Measurements from ENCODE around the gene SOX15.

SOX15 gene

DNA sequence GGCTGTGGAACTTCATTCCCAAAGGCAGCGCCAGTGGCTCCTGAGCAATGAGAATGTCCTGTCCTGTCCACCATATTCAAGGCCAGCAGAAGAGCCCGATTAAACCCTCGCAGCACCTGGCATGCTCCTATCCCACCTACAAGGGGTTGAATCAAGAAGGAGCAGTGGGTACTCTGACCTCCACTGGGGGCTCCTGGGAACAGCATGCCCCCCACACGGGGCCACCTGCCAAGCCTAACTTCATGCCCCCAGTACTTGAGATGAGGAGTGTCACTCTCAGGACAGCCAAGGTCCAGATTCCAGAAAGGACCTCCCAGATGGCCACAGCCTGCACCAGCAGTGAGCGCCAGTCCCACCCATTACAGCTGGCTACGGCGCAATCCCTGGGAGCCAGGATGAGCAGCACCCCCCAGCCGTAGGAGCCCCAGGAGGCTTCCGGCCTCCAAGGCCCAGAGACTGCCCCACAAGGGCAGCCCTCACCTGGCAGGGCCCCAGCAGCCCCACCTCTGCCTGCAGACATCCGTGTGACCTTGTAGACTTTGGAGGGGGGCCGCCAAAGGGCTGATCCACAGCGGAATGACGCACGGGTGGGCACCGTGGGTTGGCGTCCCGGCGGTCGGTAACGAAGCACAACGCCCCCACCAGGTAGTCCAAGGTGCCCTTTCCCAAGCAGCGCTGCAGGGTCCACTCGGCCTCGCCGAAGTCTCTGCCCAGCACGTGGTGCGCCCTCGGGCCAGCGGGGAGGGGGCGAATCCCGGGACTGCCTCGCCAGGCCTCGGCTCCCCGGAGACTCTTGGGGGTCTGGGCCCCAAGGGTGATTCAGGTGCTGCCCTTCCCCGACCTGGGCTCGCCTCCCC lies 7.3 kb downstream of the SOX15 start:
- no peaks in the 10 kb centered on the region for H3K9me3 ChIP-seq (ENCODE audit: control insufficient read depth, low read depth, low read length)
- peaks cover 12% of the 10 kb centered on the region for H3K4me1 ChIP-seq (ENCODE audit: control insufficient read depth, low read depth, low read length)
- peak overlapping the region; percentile 89 for H3K27ac ChIP-seq (ENCODE audit: low read length)
- H3K36me3 ChIP-seq (ENCODE audit: control insufficient read depth, low read depth, low read length) = peaks cover 22% of the 10 kb centered on the region
- H3K27me3 ChIP-seq (ENCODE audit: control insufficient read depth, insufficient read depth, low read length) = no peaks in the 10 kb centered on the region
- peak overlapping the region; percentile 94 for H3K9ac ChIP-seq (ENCODE audit: low read length)
- H3K4me3 ChIP-seq (ENCODE audit: low read length) = peak overlapping the region; percentile 73

DNA sequence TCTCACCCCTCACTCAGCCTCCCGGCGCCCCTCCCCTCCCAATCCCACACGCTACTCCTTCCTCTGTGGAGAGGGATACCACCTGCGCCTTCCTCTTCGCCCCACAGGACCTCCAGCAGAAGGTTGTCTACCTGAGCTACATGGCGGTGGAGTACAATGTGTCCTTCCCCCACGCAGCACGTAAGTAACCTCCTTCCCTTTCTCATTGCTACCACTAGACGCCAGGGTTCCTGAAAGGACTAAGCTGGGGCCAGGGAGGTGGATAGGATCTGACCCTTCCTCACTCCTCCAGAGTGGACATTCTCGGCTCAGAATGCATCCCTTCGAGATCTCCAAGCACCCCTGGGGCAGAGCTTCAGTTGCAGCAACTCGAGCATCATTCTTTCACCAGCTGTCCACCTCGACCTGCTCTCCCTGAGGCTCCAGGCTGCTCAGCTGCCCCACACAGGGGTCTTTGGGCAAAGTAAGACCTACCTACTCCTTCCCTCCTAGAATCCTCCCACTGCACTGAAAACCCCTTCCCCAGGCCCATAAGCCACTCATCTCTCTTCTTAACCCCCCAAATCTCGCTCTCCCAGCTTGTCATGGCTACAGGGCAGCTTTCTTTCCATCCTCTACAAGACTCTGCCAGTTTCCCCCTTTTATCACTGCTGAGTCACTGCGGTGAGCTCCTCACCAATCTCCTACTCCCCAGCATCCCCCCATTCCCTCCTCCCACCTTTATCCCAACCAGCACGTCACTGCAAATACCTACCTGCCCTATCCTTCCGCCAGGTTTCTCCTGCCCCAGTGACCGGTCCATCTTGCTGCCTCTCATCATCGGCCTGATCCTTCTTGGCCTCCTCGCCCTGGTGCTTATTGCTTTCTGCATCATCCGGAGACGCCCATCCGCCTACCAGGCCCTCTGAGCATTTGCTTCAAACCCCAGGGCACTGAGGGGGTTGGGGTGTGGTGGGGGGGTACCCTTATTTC lies 9.0 kb downstream of the SOX15 start:
- H3K4me3 ChIP-seq (ENCODE audit: low read length) = no peak overlapping the region
- H3K27ac ChIP-seq (ENCODE audit: low read length) = no peak overlapping the region
- peaks cover 12% of the 10 kb centered on the region for H3K4me1 ChIP-seq (ENCODE audit: control insufficient read depth, low read depth, low read length)
- H3K36me3 ChIP-seq (ENCODE audit: control insufficient read depth, low read depth, low read length) = peaks cover 33% of the 10 kb centered on the region
- no peak overlapping the region for H3K9ac ChIP-seq (ENCODE audit: low read length)
- no peaks in the 10 kb centered on the region for H3K9me3 ChIP-seq (ENCODE audit: control insufficient read depth, low read depth, low read length)
- H3K27me3 ChIP-seq (ENCODE audit: control insufficient read depth, insufficient read depth, low read length) = no peaks in the 10 kb centered on the region

GRCh38 chr17:7579834-7580603 lies 9.9 kb downstream of the SOX15 start:
- Histone ChIP-seq H3K9me3 (ENCODE audit: control insufficient read depth, low read depth, low read length) (no peaks in the 10 kb centered on the region), H3K27ac (ENCODE audit: low read length) (no peak overlapping the region), H3K4me3 (ENCODE audit: low read length) (no peak overlapping the region), H3K9ac (ENCODE audit: low read length) (no peak overlapping the region), H3K4me1 (ENCODE audit: control insufficient read depth, low read depth, low read length) (peaks cover 18% of the 10 kb centered on the region), H3K36me3 (ENCODE audit: control insufficient read depth, low read depth, low read length) (peaks cover 42% of the 10 kb centered on the region), H3K27me3 (ENCODE audit: control insufficient read depth, insufficient read depth, low read length) (no peaks in the 10 kb centered on the region)

GRCh38 chr17:7579001-7579833 lies 10.7 kb downstream of the SOX15 start, which contains the start of gene CD68:
CD68 (plus strand) TSS chr17:7579638; CDS start chr17:7579678, 40 bp downstream.
- Histone ChIP-seq H3K36me3 (ENCODE audit: control insufficient read depth, low read depth, low read length) (peaks cover 50% of the 10 kb centered on the region), H3K27ac (ENCODE audit: low read length) (peak within 1 kb of the TSS; percentile 1), H3K4me3 (ENCODE audit: low read length) (no peak within 1 kb of the TSS), H3K9ac (ENCODE audit: low read length) (no peak within 1 kb of the TSS), H3K4me1 (ENCODE audit: control insufficient read depth, low read depth, low read length) (peaks cover 20% of the 10 kb centered on the region), H3K9me3 (ENCODE audit: control insufficient read depth, low read depth, low read length) (no peaks in the 10 kb centered on the region), H3K27me3 (ENCODE audit: control insufficient read depth, insufficient read depth, low read length) (no peaks in the 10 kb centered on the region)

DNA sequence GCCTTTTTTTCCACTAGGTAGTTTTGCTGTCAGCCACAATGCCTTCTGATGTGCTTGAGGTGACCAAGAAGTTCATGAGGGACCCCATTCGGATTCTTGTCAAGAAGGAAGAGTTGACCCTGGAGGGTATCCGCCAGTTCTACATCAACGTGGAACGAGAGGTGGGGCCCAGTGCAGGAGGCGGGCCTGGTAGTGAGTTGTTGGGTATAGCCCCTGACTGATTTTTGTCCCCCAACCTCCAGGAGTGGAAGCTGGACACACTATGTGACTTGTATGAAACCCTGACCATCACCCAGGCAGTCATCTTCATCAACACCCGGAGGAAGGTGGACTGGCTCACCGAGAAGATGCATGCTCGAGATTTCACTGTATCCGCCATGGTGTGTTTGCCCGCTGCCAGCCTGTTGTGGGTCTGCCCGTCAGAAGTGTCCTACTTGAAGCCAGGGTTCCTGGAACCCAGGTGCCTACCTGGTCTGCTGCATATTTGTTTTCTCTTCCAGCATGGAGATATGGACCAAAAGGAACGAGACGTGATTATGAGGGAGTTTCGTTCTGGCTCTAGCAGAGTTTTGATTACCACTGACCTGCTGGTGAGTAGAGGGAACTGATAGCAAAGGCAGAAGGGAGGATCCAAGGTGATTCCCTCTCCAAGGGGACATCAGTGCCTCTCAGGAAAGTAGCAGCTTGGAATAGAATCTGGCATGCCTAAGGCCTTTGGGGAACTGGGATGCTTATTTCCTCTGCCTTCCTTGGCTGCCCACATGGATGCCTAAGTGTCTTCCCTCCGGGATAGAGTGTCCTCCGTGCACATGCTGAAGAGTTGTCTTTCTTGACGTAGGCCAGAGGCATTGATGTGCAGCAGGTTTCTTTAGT lies 12.3 kb downstream of the SOX15 start:
- no peaks in the 10 kb centered on the region for H3K9me3 ChIP-seq (ENCODE audit: control insufficient read depth, low read depth, low read length)
- peaks cover 15% of the 10 kb centered on the region for H3K4me1 ChIP-seq (ENCODE audit: control insufficient read depth, low read depth, low read length)
- H3K36me3 ChIP-seq (ENCODE audit: control insufficient read depth, low read depth, low read length) = peaks cover 54% of the 10 kb centered on the region
- H3K27me3 ChIP-seq (ENCODE audit: control insufficient read depth, insufficient read depth, low read length) = no peaks in the 10 kb centered on the region
- H3K4me3 ChIP-seq (ENCODE audit: low read length) = no peak overlapping the region
- no peak overlapping the region for H3K9ac ChIP-seq (ENCODE audit: low read length)
- no peak overlapping the region for H3K27ac ChIP-seq (ENCODE audit: low read length)

GRCh38 chr17:7576432-7576937 lies 13.4 kb downstream of the SOX15 start:
- no peaks in the 10 kb centered on the region for H3K27me3 ChIP-seq (ENCODE audit: control insufficient read depth, insufficient read depth, low read length)
- no peak overlapping the region for H3K9ac ChIP-seq (ENCODE audit: low read length)
- no peaks in the 10 kb centered on the region for H3K9me3 ChIP-seq (ENCODE audit: control insufficient read depth, low read depth, low read length)
- H3K27ac ChIP-seq (ENCODE audit: low read length) = no peak overlapping the region
- H3K36me3 ChIP-seq (ENCODE audit: control insufficient read depth, low read depth, low read length) = peaks cover 54% of the 10 kb centered on the region
- peaks cover 13% of the 10 kb centered on the region for H3K4me1 ChIP-seq (ENCODE audit: control insufficient read depth, low read depth, low read length)
- H3K4me3 ChIP-seq (ENCODE audit: low read length) = no peak overlapping the region

DNA sequence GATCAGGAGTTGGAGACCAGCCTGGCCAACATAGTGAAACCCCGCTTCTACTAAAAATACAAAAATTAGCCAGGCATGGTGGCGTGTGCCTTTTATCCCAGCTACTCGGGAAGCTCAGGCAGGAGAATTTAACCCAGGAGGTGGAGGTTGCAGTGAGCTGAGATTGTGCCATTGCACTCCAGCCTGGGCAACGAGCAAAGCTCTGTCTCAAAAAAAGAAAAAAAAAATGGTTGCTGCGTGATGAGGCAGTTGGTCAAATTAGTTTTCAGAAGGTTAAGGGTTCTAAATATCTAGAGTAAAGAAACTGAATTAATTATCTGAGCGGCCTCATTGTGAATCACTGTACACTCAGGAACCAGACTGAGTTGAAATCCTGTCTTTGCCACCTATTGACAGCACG lies 13.9 kb downstream of the SOX15 start:
- Histone ChIP-seq H3K9me3 (ENCODE audit: control insufficient read depth, low read depth, low read length) (no peaks in the 10 kb centered on the region), H3K9ac (ENCODE audit: low read length) (peak overlapping the region; percentile 6), H3K4me3 (ENCODE audit: low read length) (no peak overlapping the region), H3K27ac (ENCODE audit: low read length) (no peak overlapping the region), H3K36me3 (ENCODE audit: control insufficient read depth, low read depth, low read length) (peaks cover 58% of the 10 kb centered on the region), H3K4me1 (ENCODE audit: control insufficient read depth, low read depth, low read length) (peaks cover 13% of the 10 kb centered on the region), H3K27me3 (ENCODE audit: control insufficient read depth, insufficient read depth, low read length) (no peaks in the 10 kb centered on the region)

GRCh38 chr17:7575481-7575883 lies 14.4 kb downstream of the SOX15 start:
- H3K9ac ChIP-seq (ENCODE audit: low read length) = peak overlapping the region; percentile 6
- no peaks in the 10 kb centered on the region for H3K27me3 ChIP-seq (ENCODE audit: control insufficient read depth, insufficient read depth, low read length)
- H3K4me1 ChIP-seq (ENCODE audit: control insufficient read depth, low read depth, low read length) = peaks cover 13% of the 10 kb centered on the region
- H3K27ac ChIP-seq (ENCODE audit: low read length) = peak overlapping the region; percentile 6
- peak overlapping the region; percentile 92 for H3K4me3 ChIP-seq (ENCODE audit: low read length)
- peaks cover 63% of the 10 kb centered on the region for H3K36me3 ChIP-seq (ENCODE audit: control insufficient read depth, low read depth, low read length)
- H3K9me3 ChIP-seq (ENCODE audit: control insufficient read depth, low read depth, low read length) = no peaks in the 10 kb centered on the region

DNA sequence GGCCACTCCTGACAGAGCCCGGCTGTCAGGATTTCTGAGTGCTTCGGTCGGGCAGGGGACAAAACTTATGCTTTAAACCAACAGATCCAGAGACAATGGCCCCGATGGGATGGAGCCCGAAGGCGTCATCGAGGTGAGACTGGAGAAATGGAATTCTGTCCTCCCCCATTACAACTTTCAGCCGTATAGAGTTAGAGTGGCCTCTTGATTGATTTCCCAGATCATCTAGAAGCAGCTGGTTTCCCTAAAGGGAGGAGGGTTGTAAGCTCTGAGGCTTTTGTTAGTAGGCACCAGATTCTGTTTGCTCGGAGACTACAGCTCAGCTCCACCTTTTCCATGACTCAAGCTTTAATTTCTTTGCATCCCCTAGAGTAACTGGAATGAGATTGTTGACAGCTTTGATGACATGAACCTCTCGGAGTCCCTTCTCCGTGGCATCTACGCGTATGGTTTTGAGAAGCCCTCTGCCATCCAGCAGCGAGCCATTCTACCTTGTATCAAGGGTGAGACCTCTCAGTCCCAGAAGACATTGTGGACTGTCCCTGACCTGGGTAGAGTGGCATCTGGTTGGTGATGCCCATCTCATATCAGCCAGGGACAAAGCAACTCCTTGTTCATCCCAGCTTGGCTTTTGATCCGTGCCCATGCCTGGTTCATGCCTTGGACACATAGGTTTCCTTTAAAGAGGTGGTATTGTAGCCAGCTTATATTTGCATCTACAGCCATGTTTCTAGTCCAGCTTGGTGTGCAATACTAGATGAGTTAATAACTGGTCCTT lies 15.5 kb downstream of the SOX15 start:
- Histone ChIP-seq H3K4me3 (ENCODE audit: low read length) (peak overlapping the region; percentile 92), H3K27me3 (ENCODE audit: control insufficient read depth, insufficient read depth, low read length) (no peaks in the 10 kb centered on the region), H3K4me1 (ENCODE audit: control insufficient read depth, low read depth, low read length) (peaks cover 13% of the 10 kb centered on the region), H3K9ac (ENCODE audit: low read length) (peak overlapping the region; percentile 98), H3K9me3 (ENCODE audit: control insufficient read depth, low read depth, low read length) (no peaks in the 10 kb centered on the region), H3K36me3 (ENCODE audit: control insufficient read depth, low read depth, low read length) (peaks cover 74% of the 10 kb centered on the region), H3K27ac (ENCODE audit: low read length) (peak overlapping the region; percentile 25)

Data from iPS-18a (cell line).